H1 (cell line): Measurements from ENCODE around the gene TTC33. TPM values are rescaled to one million over a fixed set of nuclear protein-coding genes. Genes with fewer than 3 reads are reported as not detected.

Source experiments
- CTCF ChIA-PET: fragments of 300-600 bp; sonication (Branson Sonifier 250); formaldehyde crosslinking; loops from one replicate; lab custom pipeline; 2021; ENCODE audit not compliant: partially characterized antibody; lab: Charles Lee
- POLR2A ChIA-PET: fragments of 300-600 bp; sonication (Branson Sonifier 250); formaldehyde crosslinking; loops from one replicate; lab custom pipeline; 2021; ENCODE audit warnings: inconsistent platforms; ENCODE audit not compliant: partially characterized antibody; lab: Charles Lee
- DNase-seq, 2 experiments: peaks; one replicate each; pipeline versions ENCODE4 v3.0.0 to v3.0.0-alpha.2; 2010 to 2022; ENCODE audit warnings: low spot score in 2 of 2, low read depth in 1 of 2, mixed read lengths in 1 of 2
- FAIRE-seq: peaks from 2 replicates; lab custom pipeline; 2011; peaks lifted over from hg19 to GRCh38; lab: Jason Lieb, UNC
- H2AFZ ChIP-seq: 2 replicates; pipeline ENCODE4 v1.8.1; 2012; ENCODE audit warnings: low read length, inconsistent platforms
- H2AK5ac ChIP-seq: 2 replicates; pipeline ENCODE4 v1.6.1; 2013; ENCODE audit warnings: low read depth, low read length
- H2BK120ac ChIP-seq: replicated peaks from 2 replicates; pipeline ENCODE3; 2013; ENCODE audit warnings: low read depth, low read length, inconsistent platforms
- H2BK12ac ChIP-seq: 2 replicates; pipeline ENCODE4 v1.6.1; 2013; ENCODE audit warnings: low read depth, low read length
- H2BK15ac ChIP-seq: 2 replicates; pipeline ENCODE4 v1.6.1; 2013; ENCODE audit warnings: low read length
- H2BK20ac ChIP-seq: 2 replicates; pipeline ENCODE4 v1.6.1; 2013; ENCODE audit warnings: low read length
- H2BK5ac ChIP-seq: 2 replicates; pipeline ENCODE4 v1.6.1; 2013; ENCODE audit warnings: low read depth, low read length
- H3K14ac ChIP-seq: 2 replicates; pipeline ENCODE4 v1.6.1; 2013; ENCODE audit warnings: inconsistent platforms; ENCODE audit not compliant: insufficient read length
- H3K18ac ChIP-seq: 2 replicates; pipeline ENCODE4 v1.6.1; 2013; ENCODE audit warnings: low read length; ENCODE audit errors: extremely low read depth
- H3K23ac ChIP-seq: 2 replicates; pipeline ENCODE4 v1.6.1; 2013; ENCODE audit warnings: inconsistent platforms; ENCODE audit not compliant: insufficient read length
- H3K23me2 ChIP-seq: 2 replicates; pipeline ENCODE4 v1.6.1; 2013; ENCODE audit warnings: low read depth, low read length
- H3K27ac ChIP-seq: 2 replicates; pipeline ENCODE4 v1.6.1; 2011; ENCODE audit warnings: low read depth, low read length, inconsistent platforms
- H3K27me3 ChIP-seq, 4 experiments: replicated peaks in 1 of 4; 1 replicate in 1 of 4; 2 replicates in 3 of 4; pipeline versions ENCODE4 v1.6.1 to v1.8.1; 2011 to 2013; ENCODE audit warnings: low read length in 3 of 4, mild to moderate bottlenecking in 3 of 4, inconsistent platforms in 2 of 4, mixed read lengths in 2 of 4, moderate library complexity in 1 of 4; ENCODE audit not compliant: control insufficient read depth in 3 of 4, insufficient read depth in 3 of 4; ENCODE audit errors: extremely low read depth in 1 of 4
- H3K36me3 ChIP-seq, 4 experiments: 2 replicates each; pipeline versions ENCODE4 v1.6.1 to v1.8.1; 2011 to 2013; ENCODE audit warnings: mild to moderate bottlenecking in 4 of 4, low read length in 3 of 4, moderate library complexity in 2 of 4, control low read depth in 1 of 4, inconsistent platforms in 1 of 4; ENCODE audit not compliant: insufficient read depth in 4 of 4, control insufficient read depth in 2 of 4
- H3K4ac ChIP-seq: replicated peaks from 2 replicates; pipeline ENCODE3; 2013; ENCODE audit warnings: low read length, low read depth, mixed read lengths, inconsistent platforms; ENCODE audit not compliant: insufficient read length
- H3K4me1 ChIP-seq, 4 experiments: replicated peaks in 1 of 4; 1 replicate in 1 of 4; 2 replicates in 3 of 4; pipeline versions ENCODE4 v1.6.1 to v1.8.1; 2011 to 2013; ENCODE audit warnings: low read length in 3 of 4, inconsistent platforms in 2 of 4, mixed read lengths in 1 of 4; ENCODE audit not compliant: insufficient read depth in 4 of 4, control insufficient read depth in 3 of 4
- H3K4me2 ChIP-seq, 2 experiments: 2 replicates each; pipeline versions ENCODE4 v1.6.1 to v1.8.1; 2011 to 2013; ENCODE audit warnings: low read depth in 2 of 2, low read length in 2 of 2, control low read depth in 1 of 2, inconsistent platforms in 1 of 2, mild to moderate bottlenecking in 1 of 2; ENCODE audit not compliant: insufficient read depth in 1 of 2
- H3K4me3 ChIP-seq, 4 experiments: fragments of 200-600, 300-600 bp in 1 of 4; sonication (generic), shearing (Covaris generic), sonication (Bioruptor Twin) in 1 of 4; 2 replicates each; pipeline versions ENCODE4 v1.5.1 to v1.8.1; 2011 to 2016; ENCODE audit warnings: low read length in 4 of 4, low read depth in 3 of 4, control low read depth in 2 of 4, inconsistent platforms in 2 of 4, mild to moderate bottlenecking in 2 of 4, mixed read lengths in 1 of 4, moderate library complexity in 1 of 4; ENCODE audit not compliant: insufficient read depth in 2 of 4; ENCODE audit errors: extremely low read depth in 1 of 4
- H3K56ac ChIP-seq: replicated peaks from 2 replicates; pipeline ENCODE3; 2013; ENCODE audit warnings: low read depth, mild to moderate bottlenecking, mixed read lengths, low read length, inconsistent platforms; ENCODE audit not compliant: insufficient read length
- H3K79me1 ChIP-seq: 2 replicates; pipeline ENCODE4 v1.6.1; 2013; ENCODE audit warnings: low read depth, low read length, control low read depth
- H3K79me2 ChIP-seq, 2 experiments: 2 replicates each; pipeline versions ENCODE4 v1.6.1 to v1.8.1; 2012 to 2013; ENCODE audit warnings: low read length in 2 of 2, mild to moderate bottlenecking in 2 of 2, inconsistent platforms in 1 of 2; ENCODE audit not compliant: insufficient read depth in 2 of 2, control insufficient read depth in 1 of 2
- H3K9ac ChIP-seq, 4 experiments: replicated peaks in 1 of 4; 1 replicate in 1 of 4; 2 replicates in 3 of 4; pipeline versions ENCODE4 v1.6.1 to v1.8.1; 2011 to 2013; ENCODE audit warnings: low read depth in 3 of 4, low read length in 3 of 4, control low read depth in 2 of 4, mild to moderate bottlenecking in 2 of 4, moderate library complexity in 2 of 4, inconsistent platforms in 1 of 4; ENCODE audit errors: extremely low read depth in 1 of 4
- H3K9me3 ChIP-seq, 2 experiments: 2 replicates each; pipeline versions ENCODE4 v1.6.1 to v1.8.1; 2012 to 2013; ENCODE audit warnings: mild to moderate bottlenecking in 2 of 2, moderate library complexity in 2 of 2, control low read depth in 1 of 2, inconsistent platforms in 1 of 2, low read depth in 1 of 2, low read length in 1 of 2, mixed read lengths in 1 of 2; ENCODE audit not compliant: insufficient read depth in 2 of 2
- H4K20me1 ChIP-seq, 2 experiments: replicated peaks in 1 of 2; 2 replicates each; pipeline versions ENCODE3 to v1.8.1; 2011 to 2013; ENCODE audit warnings: inconsistent platforms in 2 of 2, low read length in 2 of 2, mild to moderate bottlenecking in 1 of 2; ENCODE audit not compliant: insufficient read depth in 2 of 2, control insufficient read depth in 1 of 2
- H4K5ac ChIP-seq: 2 replicates; pipeline ENCODE4 v1.6.1; 2013; ENCODE audit warnings: low read length, low read depth, mixed read lengths, inconsistent platforms; ENCODE audit not compliant: insufficient read length
- H4K8ac ChIP-seq: 2 replicates; pipeline ENCODE4 v1.8.0; 2013; ENCODE audit warnings: mild to moderate bottlenecking, moderate library complexity, low read length, inconsistent platforms; ENCODE audit not compliant: insufficient read depth; ENCODE audit errors: extremely low read depth
- H4K91ac ChIP-seq: replicated peaks from 2 replicates; pipeline ENCODE3; 2013; ENCODE audit warnings: low read length, mixed read lengths, inconsistent platforms; ENCODE audit not compliant: insufficient read length
- ATF2 ChIP-seq: IDR thresholded peaks from 2 replicates; pipeline ENCODE4 v1.6.1; 2012; ENCODE audit warnings: low read length, inconsistent platforms
- BRCA1 ChIP-seq: IDR thresholded peaks from 2 replicates; pipeline ENCODE4 v1.6.1; 2012; ENCODE audit warnings: low read depth, low read length, improper control_type of control experiment
- CTCF ChIP-seq, 3 experiments: IDR thresholded peaks; 1 replicate in 2 of 3; 2 replicates in 1 of 3; pipeline versions ENCODE4 v1.5.1 to v1.6.1; 2011; ENCODE audit warnings: low read length in 3 of 3, mild to moderate bottlenecking in 3 of 3, inconsistent platforms in 2 of 3, low read depth in 1 of 3, moderate library complexity in 1 of 3; ENCODE audit not compliant: insufficient read depth in 1 of 3; ENCODE audit errors: control extremely low read depth in 1 of 3
- EZH2 ChIP-seq: fragments of 200-600 bp; sonication (generic); IDR thresholded peaks from 2 replicates; pipeline ENCODE4 v1.7.1; 2012; ENCODE audit warnings: low read depth, mild to moderate bottlenecking, moderate library complexity, low read length, inconsistent platforms; ENCODE audit not compliant: severe bottlenecking
- GTF2F1 ChIP-seq: IDR thresholded peaks from 2 replicates; pipeline ENCODE4 v1.6.1; 2012; ENCODE audit warnings: low read depth, low read length, improper control_type of control experiment, borderline replicate concordance
- PHF8 ChIP-seq: fragments of 200-600 bp; sonication (generic); conservative IDR thresholded peaks from 2 replicates; pipeline ENCODE4 v1.7.1; 2012; ENCODE audit warnings: low read depth, mild to moderate bottlenecking, inconsistent platforms, low read length, moderate library complexity
- POLR2AphosphoS5 ChIP-seq: IDR thresholded peaks from 2 replicates; pipeline ENCODE4 v1.6.1; 2011; ENCODE audit warnings: low read depth, low read length
- POU5F1 ChIP-seq: IDR thresholded peaks from 2 replicates; pipeline ENCODE4 v1.6.1; 2011; ENCODE audit warnings: low read depth, mild to moderate bottlenecking, low read length, moderate library complexity
- RAD21 ChIP-seq, 2 experiments: IDR thresholded peaks in 1 of 2; conservative IDR thresholded peaks in 1 of 2; 2 replicates each; pipeline ENCODE4 v1.6.1; 2011; ENCODE audit warnings: low read depth in 2 of 2, low read length in 2 of 2, improper control_type of control experiment in 1 of 2, inconsistent platforms in 1 of 2, mild to moderate bottlenecking in 1 of 2, moderate library complexity in 1 of 2
- SP2 ChIP-seq: IDR thresholded peaks from 2 replicates; pipeline ENCODE4 v1.6.1; 2012; ENCODE audit warnings: mild to moderate bottlenecking, low read length, inconsistent platforms
- TAF1 ChIP-seq: IDR thresholded peaks from 2 replicates; pipeline ENCODE4 v1.6.1; 2011; ENCODE audit warnings: mild to moderate bottlenecking, low read depth, low read length
- polyA plus RNA-seq, 7 experiments: library from polyadenylated mRNA; depleted of rRNA in 3 of 7; stranded (reverse) in 5 of 7; unstranded in 2 of 7; fragments of >200 nt in 5 of 7; fragments of 200-250 nt in 2 of 7; gene quantifications; 1 replicate in 5 of 7; 2 replicates in 1 of 7; 4 replicates in 1 of 7; pipeline versions ENCODE4 v1.2.1 to v1.2.3, GENCODE V29; 2011 to 2013; ENCODE audit warnings: missing spikeins in 2 of 7, mixed read lengths in 2 of 7
- total RNA-seq: library from RNA; stranded (reverse); fragmentation: NEBNext Ultra II Directional; extraction: Animal tissue kit (Norgen Biotek cat#: 25700); gene quantifications from 2 replicates; pipeline ENCODE4 v1.2.1, GENCODE V29; 2021

The TTC33 gene
- total and polyA plus RNA-seq, 2 of the 8 experiments (the other 6 are each of a cell fraction or from before 2014, with no cell fraction given) = 1.2 to 12.6 TPM

GRCh38 chr5:40630126-40630525, 125.6 kb downstream of the TTC33 start:
- Histone ChIP-seq H3K23me2 (no peaks in the 10 kb centered on the region), H3K36me3 (no peaks in the 10 kb centered on the region), H3K56ac (no peak overlapping the region), H2BK20ac (no peak overlapping the region), H2BK12ac (no peak overlapping the region), H4K8ac (no peak overlapping the region), H2AFZ (no peak overlapping the region), H2AK5ac (no peak overlapping the region), H3K14ac (no peak overlapping the region), H3K18ac (no peak overlapping the region), H2BK15ac (no peak overlapping the region), H3K4me2 (no peak overlapping the region), H3K4me3 (no peak overlapping the region), H3K9ac (no peak overlapping the region), H4K91ac (no peak overlapping the region), H3K4me1 (no peaks in the 10 kb centered on the region), H3K79me2 (no peaks in the 10 kb centered on the region), H2BK5ac (no peak overlapping the region), H3K23ac (no peak overlapping the region), H3K27me3 (no peaks in the 10 kb centered on the region), H4K5ac (no peak overlapping the region), H3K27ac (no peak overlapping the region), H4K20me1 (no peaks in the 10 kb centered on the region), H3K9me3 (no peaks in the 10 kb centered on the region), H3K4ac (no peak overlapping the region), H3K79me1 (no peaks in the 10 kb centered on the region), H2BK120ac (no peak overlapping the region)
- CTCF ChIA-PET = interaction anchor here (0.5 kb wide), 1 partner anchor 15 kb away, joined by 3 read pairs; no protein-coding TSS in a partner anchor
- DNase-seq (no peak), FAIRE-seq (no peak)
- POLR2A ChIA-PET = no interaction called here
- TF ChIP-seq RAD21 (IDR thresholded peaks at IDR 0.05 in 1 of 2, conservative IDR thresholded peaks at IDR 0.05 in 1 of 2; ENCODE audit: low read depth in 2 of 2, low read length in 2 of 2) = no peak
- TF ChIP-seq ATF2 = no peak
- TF ChIP-seq BRCA1 = no peak
- no peak for TF ChIP-seq TAF1
- no peak for TF ChIP-seq POU5F1
- no peak for TF ChIP-seq EZH2
- TF ChIP-seq CTCF (IDR thresholded peaks at IDR 0.05; ENCODE audit: control extremely low read depth in 1 of 3, insufficient read depth in 1 of 3, low read depth in 1 of 3, low read length in 3 of 3) = no peak
- no peak for TF ChIP-seq SP2
- TF ChIP-seq PHF8 = no peak
- TF ChIP-seq POLR2AphosphoS5 = no peak
- no peak for TF ChIP-seq GTF2F1
